Activated effector memory CD4-positive, alpha-beta T cell treated with anti-CD3 and anti-CD28 coated beads, Interleukin-2, amount 50 U/mL, for 16 hours (primary cell): Measurements from ENCODE around the gene TAF8.

Experiments
- DNase-seq: peaks from one replicate; pipeline ENCODE4 v3.0.0-alpha.2; 2020

Gene TAF8

GRCh38 chr6:42066156-42066675 is 15.9 kb downstream of the TAF8 start:
- DNase-seq, result no peak

DNA sequence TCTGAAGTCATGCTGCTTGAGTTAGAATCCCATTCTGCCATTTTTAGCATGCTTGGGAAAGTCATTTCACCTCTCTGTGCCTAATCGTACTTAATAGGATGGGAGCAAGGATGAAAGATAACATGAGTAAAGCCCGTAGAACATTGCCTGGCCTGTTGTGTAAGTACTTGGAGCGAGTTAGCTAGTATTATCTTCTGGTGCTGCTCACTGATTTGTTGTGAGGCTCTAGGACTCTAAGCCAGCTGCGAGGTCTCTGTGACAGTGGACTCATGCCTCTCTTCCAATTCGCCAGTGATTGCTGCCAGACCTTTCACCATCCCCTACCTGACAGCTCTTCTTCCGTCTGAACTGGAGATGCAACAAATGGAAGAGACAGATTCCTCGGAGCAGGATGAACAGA is 17.8 kb downstream of the TAF8 start:
- DNase-seq, result no peak

DNA sequence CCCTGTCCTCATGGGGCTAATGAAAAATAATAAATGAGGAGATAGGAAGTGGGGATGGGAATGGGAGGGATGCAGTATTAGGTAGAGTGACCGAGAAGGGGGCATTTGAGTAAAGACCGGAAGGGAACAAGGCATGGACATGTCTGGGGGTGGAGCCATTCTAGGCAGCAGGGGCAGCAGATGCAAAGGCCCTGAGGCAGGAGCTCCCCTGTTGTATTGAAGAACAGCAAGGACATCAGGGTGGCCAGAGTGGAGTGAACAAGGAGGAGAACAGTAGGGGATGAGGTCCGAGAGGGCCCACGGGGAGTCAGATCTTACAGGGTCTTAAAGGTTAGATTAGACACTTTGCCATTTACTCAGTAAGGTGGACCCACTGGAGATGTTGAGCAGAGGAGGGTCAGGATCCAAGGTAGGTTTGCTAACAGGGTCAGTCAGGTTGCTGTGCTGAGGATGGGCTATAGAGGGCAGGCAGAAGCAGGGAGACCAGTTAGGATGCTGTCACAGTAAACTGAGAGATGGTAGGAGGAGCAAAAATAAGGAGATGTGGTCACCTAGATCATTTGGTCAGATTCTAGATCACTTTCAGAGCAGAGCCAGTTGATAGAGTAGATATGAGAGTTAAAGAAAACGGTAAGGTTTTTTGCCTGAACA is 18.7 kb downstream of the TAF8 start:
- DNase-seq, result no peak

DNA sequence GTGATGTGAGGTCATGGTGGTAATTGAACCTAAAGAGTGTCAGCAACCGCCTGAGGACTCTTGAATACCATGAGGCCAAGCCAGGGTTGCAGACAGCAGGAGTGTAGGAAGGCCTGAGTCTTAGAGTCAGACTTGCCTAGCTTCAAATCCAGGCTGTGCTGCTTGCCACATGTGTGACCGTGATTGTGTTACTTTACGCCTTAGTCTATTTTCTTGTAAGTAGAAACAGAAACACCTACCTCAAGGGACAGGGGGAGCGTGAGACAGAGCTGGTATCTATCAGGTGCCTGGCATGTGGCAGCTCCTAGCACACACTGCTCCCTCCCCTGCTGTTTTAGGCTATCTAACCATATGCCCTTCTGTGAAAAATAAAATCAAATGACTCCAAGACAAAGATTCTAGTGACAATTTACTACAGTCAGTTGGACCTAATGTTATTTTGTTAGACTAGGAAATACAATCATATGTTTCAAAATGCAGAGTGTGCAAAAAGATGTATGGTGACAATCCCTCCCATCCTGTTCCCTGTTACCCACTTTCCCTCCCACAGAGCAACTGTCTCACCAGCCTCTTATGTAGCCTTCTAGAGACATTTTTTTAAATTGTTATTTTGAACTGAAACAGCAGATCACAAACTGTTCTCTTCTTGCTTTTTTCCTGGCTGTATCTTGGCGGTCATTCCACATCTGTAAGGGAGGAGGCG is 21.7 kb downstream of the TAF8 start:
- no peak for DNase-seq

DNA sequence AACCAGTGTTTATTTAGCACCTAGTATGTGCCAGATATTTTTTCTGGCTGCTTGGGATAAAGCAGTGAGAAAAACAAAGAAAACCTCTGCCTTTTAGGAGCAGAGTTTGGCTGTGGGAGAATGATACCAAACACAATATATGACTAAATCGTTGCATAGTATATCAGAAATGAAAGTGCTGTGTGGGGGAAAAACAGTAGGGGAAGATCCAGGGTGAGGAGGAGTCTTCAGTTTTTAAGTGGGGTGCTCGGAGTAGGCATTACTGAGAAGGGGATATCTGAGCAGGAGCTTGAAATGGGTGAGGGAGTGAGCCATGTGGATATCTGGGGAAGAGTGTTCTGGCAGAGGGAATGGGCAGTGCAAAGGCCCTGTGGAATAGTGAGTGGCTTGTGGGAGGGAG is 23.0 kb downstream of the TAF8 start:
- DNase-seq, result no peak

DNA sequence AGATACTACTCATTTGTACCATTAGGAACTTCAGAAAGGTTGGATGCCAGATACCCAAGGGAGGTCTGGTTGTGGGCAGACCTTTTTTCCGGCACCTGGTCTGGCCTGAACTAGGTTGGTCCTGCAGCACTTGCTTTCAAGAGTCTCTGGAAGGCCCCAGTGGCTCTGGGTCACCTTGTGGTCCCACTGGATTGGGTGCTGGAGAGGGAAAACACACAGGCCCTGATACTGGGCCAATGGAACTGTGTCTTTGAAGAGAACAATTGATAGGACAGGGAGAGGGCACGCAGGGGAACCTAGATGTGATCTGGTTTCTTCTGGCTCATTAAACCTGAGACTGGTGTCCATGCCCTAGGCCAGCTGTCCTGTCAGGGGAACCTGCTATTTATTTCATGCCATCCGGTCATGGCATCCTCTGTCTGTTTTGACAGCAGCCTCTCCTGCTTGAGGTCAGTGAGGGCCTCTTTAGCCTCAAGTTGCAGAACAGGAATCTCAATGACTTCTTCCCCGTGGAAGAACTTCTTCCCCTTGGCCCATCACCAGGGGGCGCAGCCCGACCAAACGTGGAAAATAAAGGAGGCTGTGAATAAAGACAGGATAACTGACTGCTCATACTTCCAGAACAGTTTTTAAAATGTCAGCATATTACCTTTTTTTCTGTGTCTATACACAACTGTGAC is 25.0 kb downstream of the TAF8 start:
- peak; percentile 84 for DNase-seq

GRCh38 chr6:42078386-42078785 is 28.1 kb downstream of the TAF8 start:
- no peak for DNase-seq

- DNase-seq, result no peak
These were observed 29.7 kb downstream of the TAF8 start for GRCh38 chr6:42079941-42080464.

DNA sequence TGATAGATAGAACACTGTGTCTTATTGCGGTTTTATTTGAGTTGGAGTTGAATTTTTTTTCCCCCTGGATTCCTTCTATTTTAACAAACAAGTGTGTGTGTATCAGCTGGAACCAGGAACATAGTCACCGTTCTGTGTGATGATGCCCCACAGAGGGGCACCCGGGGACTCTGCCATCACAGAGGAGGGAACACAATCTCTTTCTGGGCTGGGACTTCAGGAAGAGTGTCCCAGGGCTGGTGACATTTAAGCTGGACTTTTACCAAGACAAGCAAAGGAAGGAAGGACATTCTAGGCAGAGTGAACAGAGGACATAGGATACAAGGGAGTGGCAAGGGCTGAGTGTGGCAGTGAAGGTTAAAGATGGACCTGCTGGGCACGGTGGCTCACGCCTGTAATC is 33.2 kb downstream of the TAF8 start:
- no peak for DNase-seq

- DNase-seq, result no peak
These were observed 34.6 kb downstream of the TAF8 start for GRCh38 chr6:42084889-42085288.

DNA sequence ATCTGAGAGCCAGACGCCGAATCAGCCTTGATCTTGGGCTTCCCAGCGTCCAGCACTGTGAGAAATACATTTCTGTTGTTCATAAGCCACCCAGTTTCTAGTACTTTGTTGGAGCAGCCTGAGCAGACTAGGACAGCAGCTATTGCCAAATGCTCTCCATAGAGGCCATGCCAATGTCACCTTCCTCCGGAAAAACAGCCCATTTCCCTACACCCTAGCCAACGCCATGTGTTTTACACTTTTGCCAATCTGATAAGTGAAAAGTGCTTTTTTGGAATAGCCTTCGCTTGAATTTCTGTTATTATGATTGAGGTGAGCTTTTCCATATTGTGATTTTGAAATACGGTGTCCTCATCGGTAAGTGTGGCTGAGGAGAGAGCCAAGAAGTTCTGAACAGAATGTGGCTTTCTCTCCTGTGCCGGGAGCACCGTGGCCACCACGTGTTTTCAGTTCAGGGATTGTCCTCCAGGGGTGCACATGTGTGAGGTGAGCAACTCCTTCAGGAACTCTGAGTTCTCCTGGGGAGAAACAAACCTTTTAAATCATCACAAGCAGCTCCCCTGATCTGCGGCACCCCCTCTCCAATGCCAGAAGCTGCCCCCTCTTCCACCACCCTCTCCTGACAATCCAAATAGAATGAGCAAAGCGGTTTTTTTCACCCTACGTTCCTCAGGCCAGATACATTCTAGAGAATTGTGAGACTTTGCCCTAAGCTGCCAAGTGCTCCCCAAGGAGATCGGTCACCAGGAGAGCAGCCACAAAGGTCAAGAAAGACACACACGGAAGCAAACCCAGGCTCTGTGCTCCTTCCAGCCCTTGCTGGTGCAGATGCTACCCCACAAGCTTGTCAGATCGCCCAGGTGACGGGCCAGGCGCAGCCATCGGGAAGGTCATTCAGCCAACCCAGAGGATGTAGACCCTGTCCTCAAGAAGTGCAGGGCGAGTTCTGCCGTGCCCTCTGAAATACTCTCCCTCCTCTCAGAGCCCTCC is 36.0 kb downstream of the TAF8 start:
- DNase-seq, result no peak

GRCh38 chr6:42088101-42088591 is 37.8 kb downstream of the TAF8 start:
- no peak for DNase-seq

DNA sequence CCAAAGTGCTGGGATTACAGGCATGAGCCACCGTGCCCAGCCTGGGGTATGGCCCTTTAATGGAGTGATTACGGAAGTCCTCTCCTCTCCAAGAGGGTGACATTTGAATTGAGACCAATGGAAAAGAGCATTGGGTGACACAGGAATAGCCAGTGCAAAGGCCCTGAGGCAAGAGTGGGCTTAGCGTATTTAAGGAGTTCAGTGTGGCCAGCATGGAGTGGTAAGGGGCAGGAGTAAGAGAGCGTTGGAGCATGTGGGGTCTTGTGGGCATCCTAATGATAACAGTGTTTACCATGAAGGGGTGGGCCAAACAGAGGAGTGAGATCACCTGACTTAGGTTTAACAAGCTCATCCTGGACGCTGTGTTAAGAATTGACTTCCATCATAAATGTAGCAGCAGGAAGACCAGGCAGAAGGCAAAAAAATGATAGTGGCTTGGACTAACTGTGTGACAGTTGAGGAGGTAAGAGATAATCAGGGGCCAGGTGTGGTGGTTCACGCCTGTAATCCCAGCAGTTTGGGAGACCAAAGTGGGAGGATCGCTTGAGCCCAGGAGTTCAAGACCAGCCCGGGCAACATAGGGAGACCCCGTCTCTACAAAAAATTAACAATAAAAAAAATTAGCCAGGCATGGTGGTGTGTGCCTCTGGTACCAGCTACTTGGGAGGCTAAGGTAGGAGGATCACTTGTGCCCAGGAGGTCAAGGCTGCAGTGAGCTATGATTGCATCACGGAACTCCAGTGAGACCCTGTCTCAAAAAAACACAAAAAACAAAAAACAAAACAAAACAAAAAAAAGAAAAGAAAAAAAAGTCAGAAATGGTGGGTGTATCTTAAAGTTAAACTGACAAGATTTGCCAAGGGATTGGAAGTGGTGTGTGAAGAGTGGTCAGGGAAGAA is 40.7 kb downstream of the TAF8 start:
- DNase-seq, result no peak

- DNase-seq, result no peak
These were observed 41.3 kb downstream of the TAF8 start for GRCh38 chr6:42091718-42092023.

DNA sequence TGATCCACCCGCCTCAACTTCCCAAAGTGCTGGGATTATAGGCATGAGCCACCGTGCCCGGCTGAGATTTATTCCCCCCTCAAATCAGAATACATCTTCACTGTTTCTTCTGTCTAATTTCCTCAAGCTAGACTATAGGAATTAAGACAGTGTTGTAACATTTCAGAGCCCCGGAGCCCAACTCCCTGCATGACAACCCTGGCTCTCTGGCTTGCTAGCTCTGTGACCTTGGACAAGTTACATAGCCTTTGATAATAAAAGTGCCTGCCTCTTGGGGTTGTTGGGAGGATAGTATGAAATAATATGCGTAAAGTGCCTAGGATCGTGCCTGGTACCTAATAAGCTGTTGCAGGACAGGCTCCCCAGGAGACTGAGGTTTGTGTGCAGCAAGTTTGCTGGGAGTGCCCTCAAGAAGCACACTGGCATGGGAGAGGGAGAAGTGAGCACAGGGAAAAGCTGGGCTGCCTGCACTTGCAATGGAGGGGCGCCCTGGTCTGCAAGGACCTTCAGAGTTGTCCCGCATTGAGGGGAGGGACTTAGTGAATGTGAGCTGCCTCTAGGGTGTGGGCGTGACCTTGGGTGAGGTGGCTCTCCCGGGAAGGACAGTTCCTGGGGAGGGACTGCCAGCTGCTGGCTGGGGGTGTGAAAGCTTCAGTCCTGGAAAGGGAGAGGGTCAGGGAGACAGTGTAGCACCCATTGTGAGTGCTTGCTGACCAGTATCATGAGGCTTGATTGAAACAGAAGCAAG is 43.4 kb downstream of the TAF8 start:
- DNase-seq, result no peak

DNA sequence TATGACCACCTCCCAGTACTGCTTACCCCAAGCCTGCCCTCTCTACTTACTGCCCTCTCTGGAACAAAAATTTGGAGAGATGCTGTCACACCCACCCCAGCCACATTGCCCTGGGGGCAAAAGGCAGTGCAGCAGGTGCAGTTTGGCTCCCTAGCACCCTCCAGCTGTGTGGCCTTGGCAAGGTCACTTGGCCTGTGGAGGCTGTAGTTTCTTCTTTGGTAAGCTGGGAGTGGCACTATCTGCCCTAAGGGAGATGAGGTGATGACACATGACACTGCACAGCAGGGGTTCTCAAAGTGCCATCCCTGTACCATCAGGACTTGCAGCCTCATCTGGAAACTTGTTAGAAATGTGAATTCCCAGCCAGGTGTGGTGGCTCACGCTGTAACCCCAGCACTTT is 44.8 kb downstream of the TAF8 start:
- no peak for DNase-seq

DNA sequence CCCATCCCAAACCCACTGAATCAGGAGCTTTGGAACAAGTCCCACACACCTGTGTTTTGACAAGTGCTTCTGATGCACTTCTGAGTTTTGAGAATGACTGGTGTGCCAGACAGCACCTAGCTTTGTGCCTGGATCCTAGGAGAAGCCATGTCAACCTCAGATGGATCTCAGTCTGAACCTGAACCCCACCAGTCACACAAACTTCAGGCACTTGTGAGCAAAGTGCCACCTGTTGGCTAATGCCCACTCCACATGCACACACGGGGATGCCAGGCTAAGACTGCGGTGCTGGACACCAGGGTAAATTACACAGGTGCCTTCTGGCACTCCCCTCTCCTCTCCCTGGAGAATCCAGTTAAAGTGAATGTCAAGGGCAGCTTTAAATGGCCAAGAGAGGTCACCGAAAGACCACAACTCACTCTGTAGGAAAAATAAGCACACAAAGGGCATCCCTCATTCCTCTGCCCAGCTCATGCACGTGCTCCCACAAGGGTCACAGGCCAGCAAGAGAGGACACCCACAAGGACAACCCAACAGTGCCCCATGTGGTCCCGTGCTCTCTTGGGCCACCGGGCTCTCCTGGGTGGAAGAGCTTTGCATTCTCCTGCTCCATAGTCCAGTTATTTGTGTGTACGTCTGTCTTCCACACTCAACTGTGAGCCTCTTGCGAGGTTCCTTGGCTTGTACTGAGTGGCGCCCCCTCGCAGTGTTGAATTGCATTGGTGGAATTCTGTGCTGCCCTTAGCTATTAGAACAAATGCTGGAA is 45.6 kb downstream of the TAF8 start:
- no peak for DNase-seq

DNA sequence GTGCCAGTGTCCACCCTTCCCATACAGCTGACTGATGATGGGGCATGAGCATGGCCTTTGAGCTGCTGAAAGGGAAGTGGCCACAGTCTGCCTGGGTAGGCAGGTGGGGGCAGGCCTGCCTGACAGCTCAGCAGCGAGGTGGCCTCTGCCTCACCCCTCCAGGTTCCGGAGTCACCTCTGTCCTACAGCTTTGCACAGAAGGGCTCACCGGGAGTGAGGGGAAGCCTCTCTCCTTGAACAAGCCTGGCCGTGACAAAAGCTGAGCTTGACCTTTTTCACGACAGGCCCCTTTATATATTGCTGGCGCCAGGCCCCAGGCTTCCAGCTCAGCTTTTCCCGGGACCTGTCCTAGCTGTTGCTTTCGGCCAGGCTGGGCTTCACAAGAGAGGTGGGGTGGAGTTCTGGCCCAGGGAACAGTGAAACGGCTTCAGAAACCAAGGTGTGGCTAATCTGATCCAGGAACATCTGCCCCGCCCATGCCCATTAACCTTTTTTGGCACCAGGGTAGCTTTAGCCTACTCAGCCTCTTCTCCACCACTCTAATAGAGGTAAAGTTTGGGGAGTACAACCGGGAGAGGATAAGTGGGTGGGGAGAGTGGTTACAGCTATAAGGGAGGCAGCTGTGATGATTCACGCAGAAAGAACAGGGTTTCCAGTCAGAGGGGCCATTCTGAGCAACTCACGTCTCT is 49.2 kb downstream of the TAF8 start:
- DNase-seq, result no peak
